PC-9 (cell line): ENCODE measurements around the gene ENDOG. TPM values are rescaled to one million over a fixed set of nuclear protein-coding genes. Genes with fewer than 3 reads are reported as not detected.
"Not testable (repeated sequence)": the region's sequence is repeated elsewhere in the genome, so short reads cannot be mapped to it uniquely, and the experiment has no call there.

Experiments used
- BruUV-seq: library from RNA; stranded (reverse); fragments of 400-500 nt; replicated peaks from 2 replicates; lab custom pipeline; 2021; lab: Mats Ljungman, UMichigan
- CTCF ChIA-PET: fragments of 300-600 bp; sonication (Branson Sonifier 250); formaldehyde crosslinking; loops from one replicate; lab custom pipeline; 2022; ENCODE audit warnings: antibody characterized with exemption; lab: Charles Lee
- POLR2A ChIA-PET: fragments of 300-600 bp; sonication (Branson Sonifier 250); formaldehyde crosslinking; loops from one replicate; lab custom pipeline; 2022; ENCODE audit warnings: antibody characterized with exemption; ENCODE audit not compliant: unreplicated experiment; lab: Charles Lee
- DNase-seq, 2 experiments: peaks; one replicate each; pipeline versions ENCODE4 v3.0.0 to v3.0.0-alpha.2; 2015 to 2022; ENCODE audit warnings: mixed read lengths in 1 of 2
- H2AFZ ChIP-seq: fragments of 200-600 bp; sonication (generic); 2 replicates; pipeline ENCODE4 v1.8.1; 2017; ENCODE audit warnings: antibody characterized with exemption
- H3F3A ChIP-seq: fragments of 200-600 bp; sonication (generic); 2 replicates; pipeline ENCODE4 v1.8.1; 2017; ENCODE audit warnings: antibody characterized with exemption, mild to moderate bottlenecking, low read depth; ENCODE audit not compliant: insufficient read depth
- H3K27ac ChIP-seq: fragments of 200-600 bp; sonication (generic); 2 replicates; pipeline ENCODE4 v1.6.1; 2016; ENCODE audit warnings: mixed run types
- H3K27me3 ChIP-seq: fragments of 200-600 bp; sonication (generic); 2 replicates; pipeline ENCODE4 v1.6.1; 2016; ENCODE audit warnings: low read depth, mixed run types; ENCODE audit not compliant: insufficient read depth
- H3K36me3 ChIP-seq: fragments of 200-600 bp; sonication (generic); 2 replicates; pipeline ENCODE4 v1.6.1; 2016; ENCODE audit warnings: low read depth, mixed run types
- H3K4me1 ChIP-seq: fragments of 200-600 bp; sonication (generic); replicated peaks from 2 replicates; pipeline ENCODE4 v1.6.1; 2016; ENCODE audit warnings: mixed run types; ENCODE audit not compliant: insufficient read depth
- H3K4me2 ChIP-seq: fragments of 200-600 bp; sonication (generic); 2 replicates; pipeline ENCODE4 v1.6.1; 2017; ENCODE audit warnings: mixed run types
- H3K4me3 ChIP-seq: fragments of 200-600 bp; sonication (generic); 2 replicates; pipeline ENCODE4 v1.6.1; 2016; ENCODE audit warnings: mixed run types
- H3K79me2 ChIP-seq: fragments of 200-600 bp; sonication (generic); 2 replicates; pipeline ENCODE4 v1.6.1; 2017; ENCODE audit warnings: low read depth, mixed run types
- H3K9me2 ChIP-seq: fragments of 200-600 bp; sonication (generic); 2 replicates; pipeline ENCODE4 v1.8.1; 2017; ENCODE audit warnings: mild to moderate bottlenecking; ENCODE audit not compliant: insufficient read depth
- H3K9me3 ChIP-seq: fragments of 200-600 bp; sonication (generic); 2 replicates; pipeline ENCODE4 v1.8.1; 2016; ENCODE audit warnings: low read depth; ENCODE audit not compliant: insufficient read depth
- H4K20me1 ChIP-seq: fragments of 200-600 bp; sonication (generic); 2 replicates; pipeline ENCODE4 v1.8.1; 2017; ENCODE audit not compliant: insufficient read depth
- CTCF ChIP-seq: fragments of 200-600 bp; sonication (generic); conservative IDR thresholded peaks from 2 replicates; pipeline ENCODE4 v1.6.1; 2017; ENCODE audit warnings: mixed run types, antibody characterized with exemption, mild to moderate bottlenecking, moderate library complexity
- EZH2 ChIP-seq: fragments of 200-600 bp; sonication (generic); IDR thresholded peaks from 2 replicates; pipeline ENCODE4 v1.8.0; 2017; ENCODE audit warnings: antibody characterized with exemption, low read depth
- intact Hi-C: fragments of 100-400 bp; cut with micrococcal nuclease; formaldehyde crosslinking; loops from one replicate; pipeline ENCODE4 v1.10.0; 2022; ENCODE audit not compliant: unreplicated experiment
- total RNA-seq: library from RNA; stranded (reverse); gene quantifications from 2 replicates; pipeline ENCODE4 v1.2.3, GENCODE V29; 2021

ENDOG gene
- total RNA-seq, 1 experiment from 2014 or later, result 28.6 TPM

GRCh38 chr9:128863647-128864046 is 45.3 kb downstream of the ENDOG start:
- H3K9me2 ChIP-seq, result no peaks in the 10 kb centered on the region
- no peaks in the 10 kb centered on the region for H4K20me1 ChIP-seq
- POLR2A ChIA-PET, result interaction anchor here (0.6 kb wide), 1 partner anchor 1110 kb away, joined by 6 read pairs; no protein-coding TSS in a partner anchor
- no peak overlapping the region for H3K27ac ChIP-seq
- peak; percentile 70 to 85 for DNase-seq
- BruUV-seq, result no TSS peak
- TF ChIP-seq CTCF (peak; percentile 96), EZH2 (no peak)
- H3F3A ChIP-seq, result peaks cover 35% of the 10 kb centered on the region
- intact Hi-C loops, result loop anchor here (1.0 to 5.0 kb wide), 2 partner anchors 65 to 84 kb away; partner anchors contain the start of genes DOLK and NUP188
- no peaks in the 10 kb centered on the region for H3K9me3 ChIP-seq
- H3K36me3 ChIP-seq, result no peaks in the 10 kb centered on the region
- H3K4me2 ChIP-seq, result peak overlapping the region; percentile 17; the same call in 1 of the 2 replicates
- peaks cover 11% of the 10 kb centered on the region for H3K79me2 ChIP-seq
- no peaks in the 10 kb centered on the region for H3K27me3 ChIP-seq
- no peak overlapping the region for H3K4me3 ChIP-seq
- CTCF ChIA-PET, result interaction anchor here (0.5 to 0.9 kb wide), 6 partner anchors 11 to 60 kb away, joined by 3 to 8 read pairs (median 4); partner anchors contain the start of gene ENDOG
- H3K4me1 ChIP-seq, result peaks cover 37% of the 10 kb centered on the region
- no peak overlapping the region for H2AFZ ChIP-seq

- Histone ChIP-seq H3K79me2 (peaks cover 19% of the 10 kb centered on the region), H4K20me1 (no peaks in the 10 kb centered on the region), H3K4me1 (peaks cover 43% of the 10 kb centered on the region), H3K4me3 (no peak overlapping the region), H3K4me2 (no peak overlapping the region), H3K9me2 (no peaks in the 10 kb centered on the region), H3F3A (peaks cover 56% of the 10 kb centered on the region), H3K9me3 (no peaks in the 10 kb centered on the region; the same call in 1 of the 2 replicates), H3K36me3 (peaks cover 4% of the 10 kb centered on the region), H2AFZ (no peak overlapping the region), H3K27me3 (no peaks in the 10 kb centered on the region), H3K27ac (peak overlapping the region; percentile 37)
- TF ChIP-seq CTCF (no peak), EZH2 (no peak)
- POLR2A ChIA-PET, result interaction anchor here (0.7 kb wide), 1 partner anchor 34 kb away, joined by 4 read pairs; no protein-coding TSS in a partner anchor
- BruUV-seq, result no TSS peak
- CTCF ChIA-PET, result interaction anchor here (0.7 kb wide), 1 partner anchor 223 kb away, joined by 3 read pairs; no protein-coding TSS in a partner anchor
- intact Hi-C loops, result no loop called here
- DNase-seq, result no peak
Measured at GRCh38 chr9:128870128-128870940, 52.0 kb downstream of the ENDOG start.

GRCh38 chr9:128870941-128871265 is 52.6 kb downstream of the ENDOG start:
- intact Hi-C loops, H3K9me2 ChIP-seq, H3K4me2 ChIP-seq, H3K36me3 ChIP-seq, H3K9me3 ChIP-seq, DNase-seq, H2AFZ ChIP-seq, H3K27me3 ChIP-seq, BruUV-seq, H4K20me1 ChIP-seq, H3K4me3 ChIP-seq: not testable (repeated sequence)
- Histone ChIP-seq H3K27ac (peak overlapping the region; percentile 33; the same call in 1 of the 2 replicates), H3F3A (peaks cover 53% of the 10 kb centered on the region), H3K4me1 (peaks cover 46% of the 10 kb centered on the region), H3K79me2 (peaks cover 20% of the 10 kb centered on the region)
- CTCF ChIA-PET, result interaction anchor here (0.7 kb wide), 1 partner anchor 222 kb away, joined by 3 read pairs; no protein-coding TSS in a partner anchor
- POLR2A ChIA-PET, result interaction anchor here (0.6 to 0.7 kb wide), 3 partner anchors 11 to 41 kb away, joined by 3 to 6 read pairs (median 4); partner anchors contain the start of genes KYAT1, LRRC8A and SPOUT1

Other genes starting within 250 kb of the ENDOG start
- 225 and 263 TPM in 2 replicates for gene DYNC2I2, start 161.7 kb upstream of the ENDOG start, total RNA-seq
- gene SET, start 129.3 kb upstream of the ENDOG start, total RNA-seq, result 539 and 738 TPM in 2 replicates
- gene PKN3, start 116.0 kb upstream of the ENDOG start, total RNA-seq, result 5.5 and 9.1 TPM in 2 replicates
- gene ZDHHC12, start 94.4 kb upstream of the ENDOG start, total RNA-seq, result 102 and 133 TPM in 2 replicates
- gene ZER1, start 46.6 kb upstream of the ENDOG start, total RNA-seq, result 65.2 and 70.0 TPM in 2 replicates
- 38.2 and 41.9 TPM in 2 replicates for gene TBC1D13, start 31.2 kb upstream of the ENDOG start, total RNA-seq
- 59.6 and 75.5 TPM in 2 replicates for gene SPOUT1, start 11.3 kb downstream of the ENDOG start, total RNA-seq
- gene KYAT1, start 63.5 kb downstream of the ENDOG start, total RNA-seq, result 26.1 and 27.6 TPM in 2 replicates
- 90.3 and 95.7 TPM in 2 replicates for gene LRRC8A, start 63.6 kb downstream of the ENDOG start, total RNA-seq
- gene PHYHD1, start 102.5 kb downstream of the ENDOG start, total RNA-seq, result 4.2 and 6.3 TPM in 2 replicates
- 18.0 and 19.0 TPM in 2 replicates for gene DOLK, start 129.1 kb downstream of the ENDOG start, total RNA-seq
- gene NUP188, start 129.2 kb downstream of the ENDOG start, total RNA-seq, result 59.7 and 90.0 TPM in 2 replicates
- 184 and 213 TPM in 2 replicates for gene SH3GLB2, start 209.8 kb downstream of the ENDOG start, total RNA-seq
- 40.7 and 48.2 TPM in 2 replicates for gene MIGA2, start 218.1 kb downstream of the ENDOG start, total RNA-seq